ENCODE measurements around the gene ISCA1.

The ISCA1 gene

DNA sequence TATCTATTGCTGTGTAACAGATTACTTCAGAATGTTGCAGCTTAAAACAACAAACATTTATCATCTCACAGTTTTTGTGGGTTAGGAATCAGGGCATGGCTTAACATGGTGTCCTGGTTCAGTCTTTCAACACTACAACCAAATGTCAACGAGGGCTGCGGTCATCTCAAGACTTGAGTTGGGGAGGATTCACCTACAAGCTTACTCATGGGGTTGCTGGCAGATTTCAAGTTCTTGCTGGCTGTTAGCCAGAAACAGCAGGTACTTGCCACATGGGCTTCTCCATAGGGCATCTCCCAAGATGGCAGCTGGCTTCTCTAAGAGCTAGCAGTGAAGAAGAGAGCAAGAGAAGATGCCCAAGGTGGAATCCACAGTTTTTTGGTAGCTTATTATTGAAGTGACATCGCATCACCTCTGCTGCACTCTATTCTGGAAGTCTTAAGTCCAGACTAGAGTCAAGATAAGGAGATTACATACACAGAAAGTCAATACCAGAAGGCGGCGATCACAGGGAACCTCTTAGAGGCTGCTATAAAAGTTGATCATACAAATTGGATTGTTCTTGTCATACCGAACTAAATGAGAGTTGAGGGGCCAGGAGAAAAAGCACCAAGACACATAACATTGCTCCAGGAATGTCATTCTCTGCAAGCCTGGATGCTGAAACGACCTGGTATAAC is 65.1 kb downstream of the ISCA1 start:
- no peak for DNase-seq

Measured in activated T-cell treated with anti-CD3 and anti-CD28 coated beads for 4 hours (primary cell).